ENCODE results near the gene BROX.
A peak's percentile ranks its signal among the peaks of the same experiment; 100 is the strongest.
"Not testable (repeated sequence)": the region's sequence is repeated elsewhere in the genome, so short reads cannot be mapped to it uniquely, and the experiment has no call there.

BROX gene

GRCh38 chr1:222712253-222713090, at the start of gene BROX, which contains the start of gene AIDA:
TSS of gene BROX (plus strand) at chr1:222712564. CDS start at chr1:222715700, 3,136 bp downstream.
TSS of gene AIDA (minus strand) at chr1:222712491. CDS start at chr1:222712317, 174 bp downstream.
- peak; percentile 94 for DNase-seq

- DNase-seq: no peak
Observed at GRCh38 chr1:222663431-222663934, 48.9 kb upstream of the BROX start.

GRCh38 chr1:222665964-222666363, 46.4 kb upstream of the BROX start:
- no peak for DNase-seq

GRCh38 chr1:222668184-222668583, 44.2 kb upstream of the BROX start:
- not testable (repeated sequence) for DNase-seq

GRCh38 chr1:222669107-222669506, 43.3 kb upstream of the BROX start:
- DNase-seq: not testable (repeated sequence)

GRCh38 chr1:222670110-222670509, 42.3 kb upstream of the BROX start:
- no peak for DNase-seq

- no peak for DNase-seq
Observed at GRCh38 chr1:222680080-222680479, 32.3 kb upstream of the BROX start.

- DNase-seq: no peak
Observed at GRCh38 chr1:222691016-222691415, 21.3 kb upstream of the BROX start.

GRCh38 chr1:222694927-222695326, 17.4 kb upstream of the BROX start:
- DNase-seq: no peak

GRCh38 chr1:222696741-222697140, 15.6 kb upstream of the BROX start:
- no peak for DNase-seq

- no peak for DNase-seq
Observed at GRCh38 chr1:222697203-222697602, 15.2 kb upstream of the BROX start.

GRCh38 chr1:222697826-222698225, 14.5 kb upstream of the BROX start:
- no peak for DNase-seq

GRCh38 chr1:222702210-222702609, 10.2 kb upstream of the BROX start:
- no peak for DNase-seq

GRCh38 chr1:222704260-222704659, 8.1 kb upstream of the BROX start:
- DNase-seq: no peak

GRCh38 chr1:222706815-222707214, 5.5 kb upstream of the BROX start:
- DNase-seq: no peak

GRCh38 chr1:222709700-222710153, 2.6 kb upstream of the BROX start:
- DNase-seq: no peak

GRCh38 chr1:222711319-222712252, 778 bp upstream of the BROX start:
- peak; percentile 75 for DNase-seq

GRCh38 chr1:222713091-222713961, 962 bp downstream of the BROX start:
- peak; percentile 92 for DNase-seq

GRCh38 chr1:222716393-222716792, 4.0 kb downstream of the BROX start:
- DNase-seq: no peak

- DNase-seq: no peak
Observed at GRCh38 chr1:222728746-222729145, 16.4 kb downstream of the BROX start.

- DNase-seq: no peak
Observed at GRCh38 chr1:222730866-222731265, 18.5 kb downstream of the BROX start.
